K562 (cell line): Measurements from ENCODE around the gene SNX9.

Experiments
- DPF2 ChIP-seq: fragments of 450-650 bp; IDR thresholded peaks from 2 replicates; pipeline ENCODE4 v1.6.1; 2016
- SIX5 ChIP-seq, 2 experiments: IDR thresholded peaks; 2 replicates each; pipeline ENCODE4 v1.6.1; 2011; ENCODE audit warnings: low read length in 2 of 2, borderline replicate concordance in 1 of 2, low read depth in 1 of 2, mild to moderate bottlenecking in 1 of 2, moderate library complexity in 1 of 2; ENCODE audit not compliant: insufficient read depth in 1 of 2
- SREBF2 ChIP-seq: sonication (generic); formaldehyde crosslinking; IDR thresholded peaks from 2 replicates; pipeline ENCODE4 v1.4.0; 2020; ENCODE audit warnings: mild to moderate bottlenecking, missing genetic modification reagents
- TBP ChIP-seq: optimal IDR thresholded peaks from 2 replicates; pipeline ENCODE3; 2011; ENCODE audit warnings: low read depth, low read length, improper control_type of control experiment
- ZNF274 ChIP-seq: IDR thresholded peaks from 2 replicates; pipeline ENCODE4 v1.6.1; 2011; ENCODE audit warnings: low read depth, mild to moderate bottlenecking, low read length, moderate library complexity, borderline replicate concordance
- TF ChIP-seq, protein P1 (sequence below): sonication (generic); formaldehyde crosslinking; IDR thresholded peaks from 2 replicates; pipeline ENCODE4 v1.8.0; 2023; ENCODE audit warnings: mild to moderate bottlenecking, missing genetic modification reagents
- TF ChIP-seq, protein P2 (sequence below): sonication (generic); formaldehyde crosslinking; IDR thresholded peaks from 2 replicates; pipeline ENCODE4 v1.8.0; 2022; ENCODE audit warnings: missing genetic modification reagents, mild to moderate bottlenecking, moderate library complexity, borderline replicate concordance
- TF ChIP-seq, protein P3 (sequence below): fragments of 450-650 bp; formaldehyde crosslinking; IDR thresholded peaks from 2 replicates; pipeline ENCODE4 v1.4.0; 2022; ENCODE audit warnings: missing genetic modification characterization

DNA sequence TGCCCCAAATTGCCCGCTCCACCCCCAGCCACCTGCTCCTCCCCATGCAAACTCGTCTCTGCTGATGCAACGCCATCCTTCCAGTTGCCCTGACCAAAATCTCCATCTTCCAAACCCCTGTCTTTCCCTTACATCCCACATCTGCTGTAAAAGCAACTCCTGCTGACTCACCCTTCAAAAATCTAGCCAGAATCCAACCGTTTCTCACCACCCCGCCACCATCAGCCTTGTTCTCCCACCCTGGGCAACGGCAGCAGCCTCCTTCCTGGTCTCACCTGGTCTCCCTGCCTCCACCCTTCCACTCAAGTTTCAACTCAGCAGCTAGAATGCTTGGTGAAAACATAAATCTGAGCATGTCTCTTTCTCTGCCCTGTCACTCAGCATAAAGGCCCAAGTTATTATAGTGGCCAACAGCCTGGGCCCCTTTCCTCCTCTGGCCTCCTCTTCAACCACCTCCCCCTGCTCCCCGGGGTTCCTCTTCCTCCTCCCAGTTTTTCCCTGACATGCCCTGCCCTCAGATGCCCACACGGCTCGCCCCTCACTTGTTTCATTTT is 151.4 kb downstream of the SNX9 start:
- no peak for TF ChIP-seq TBP
- TF ChIP-seq, protein P1, sequence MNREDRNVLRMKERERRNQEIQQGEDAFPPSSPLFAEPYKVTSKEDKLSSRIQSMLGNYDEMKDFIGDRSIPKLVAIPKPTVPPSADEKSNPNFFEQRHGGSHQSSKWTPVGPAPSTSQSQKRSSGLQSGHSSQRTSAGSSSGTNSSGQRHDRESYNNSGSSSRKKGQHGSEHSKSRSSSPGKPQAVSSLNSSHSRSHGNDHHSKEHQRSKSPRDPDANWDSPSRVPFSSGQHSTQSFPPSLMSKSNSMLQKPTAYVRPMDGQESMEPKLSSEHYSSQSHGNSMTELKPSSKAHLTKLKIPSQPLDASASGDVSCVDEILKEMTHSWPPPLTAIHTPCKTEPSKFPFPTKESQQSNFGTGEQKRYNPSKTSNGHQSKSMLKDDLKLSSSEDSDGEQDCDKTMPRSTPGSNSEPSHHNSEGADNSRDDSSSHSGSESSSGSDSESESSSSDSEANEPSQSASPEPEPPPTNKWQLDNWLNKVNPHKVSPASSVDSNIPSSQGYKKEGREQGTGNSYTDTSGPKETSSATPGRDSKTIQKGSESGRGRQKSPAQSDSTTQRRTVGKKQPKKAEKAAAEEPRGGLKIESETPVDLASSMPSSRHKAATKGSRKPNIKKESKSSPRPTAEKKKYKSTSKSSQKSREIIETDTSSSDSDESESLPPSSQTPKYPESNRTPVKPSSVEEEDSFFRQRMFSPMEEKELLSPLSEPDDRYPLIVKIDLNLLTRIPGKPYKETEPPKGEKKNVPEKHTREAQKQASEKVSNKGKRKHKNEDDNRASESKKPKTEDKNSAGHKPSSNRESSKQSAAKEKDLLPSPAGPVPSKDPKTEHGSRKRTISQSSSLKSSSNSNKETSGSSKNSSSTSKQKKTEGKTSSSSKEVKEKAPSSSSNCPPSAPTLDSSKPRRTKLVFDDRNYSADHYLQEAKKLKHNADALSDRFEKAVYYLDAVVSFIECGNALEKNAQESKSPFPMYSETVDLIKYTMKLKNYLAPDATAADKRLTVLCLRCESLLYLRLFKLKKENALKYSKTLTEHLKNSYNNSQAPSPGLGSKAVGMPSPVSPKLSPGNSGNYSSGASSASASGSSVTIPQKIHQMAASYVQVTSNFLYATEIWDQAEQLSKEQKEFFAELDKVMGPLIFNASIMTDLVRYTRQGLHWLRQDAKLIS (CRISPR knock-in tag) = no peak
- TF ChIP-seq SIX5 (IDR thresholded peaks at IDR 0.05; ENCODE audit: borderline replicate concordance in 1 of 2, insufficient read depth in 1 of 2, low read depth in 1 of 2, low read length in 2 of 2) = no peak
- no peak for TF ChIP-seq DPF2
- TF ChIP-seq SREBF2 (CRISPR knock-in tag) = no peak
- TF ChIP-seq, protein P2, sequence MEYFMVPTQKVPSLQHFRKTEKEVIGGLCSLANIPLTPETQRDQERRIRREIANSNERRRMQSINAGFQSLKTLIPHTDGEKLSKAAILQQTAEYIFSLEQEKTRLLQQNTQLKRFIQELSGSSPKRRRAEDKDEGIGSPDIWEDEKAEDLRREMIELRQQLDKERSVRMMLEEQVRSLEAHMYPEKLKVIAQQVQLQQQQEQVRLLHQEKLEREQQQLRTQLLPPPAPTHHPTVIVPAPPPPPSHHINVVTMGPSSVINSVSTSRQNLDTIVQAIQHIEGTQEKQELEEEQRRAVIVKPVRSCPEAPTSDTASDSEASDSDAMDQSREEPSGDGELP = no peak
- no peak for TF ChIP-seq ZNF274
- TF ChIP-seq, protein P3, sequence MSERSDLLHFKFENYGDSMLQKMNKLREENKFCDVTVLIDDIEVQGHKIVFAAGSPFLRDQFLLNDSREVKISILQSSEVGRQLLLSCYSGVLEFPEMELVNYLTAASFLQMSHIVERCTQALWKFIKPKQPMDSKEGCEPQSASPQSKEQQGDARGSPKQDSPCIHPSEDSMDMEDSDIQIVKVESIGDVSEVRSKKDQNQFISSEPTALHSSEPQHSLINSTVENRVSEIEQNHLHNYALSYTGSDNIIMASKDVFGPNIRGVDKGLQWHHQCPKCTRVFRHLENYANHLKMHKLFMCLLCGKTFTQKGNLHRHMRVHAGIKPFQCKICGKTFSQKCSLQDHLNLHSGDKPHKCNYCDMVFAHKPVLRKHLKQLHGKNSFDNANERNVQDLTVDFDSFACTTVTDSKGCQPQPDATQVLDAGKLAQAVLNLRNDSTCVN (CRISPR knock-in tag) = no peak
